Dedifferentiated amniotic fluid mesenchymal stem cell (primary cell): ENCODE results near the gene CRACDL.

Experiments used
- DNase-seq: peaks from one replicate; pipeline ENCODE4 v3.0.0-alpha.2; 2016; ENCODE audit errors: extremely low spot score

CRACDL gene

DNA sequence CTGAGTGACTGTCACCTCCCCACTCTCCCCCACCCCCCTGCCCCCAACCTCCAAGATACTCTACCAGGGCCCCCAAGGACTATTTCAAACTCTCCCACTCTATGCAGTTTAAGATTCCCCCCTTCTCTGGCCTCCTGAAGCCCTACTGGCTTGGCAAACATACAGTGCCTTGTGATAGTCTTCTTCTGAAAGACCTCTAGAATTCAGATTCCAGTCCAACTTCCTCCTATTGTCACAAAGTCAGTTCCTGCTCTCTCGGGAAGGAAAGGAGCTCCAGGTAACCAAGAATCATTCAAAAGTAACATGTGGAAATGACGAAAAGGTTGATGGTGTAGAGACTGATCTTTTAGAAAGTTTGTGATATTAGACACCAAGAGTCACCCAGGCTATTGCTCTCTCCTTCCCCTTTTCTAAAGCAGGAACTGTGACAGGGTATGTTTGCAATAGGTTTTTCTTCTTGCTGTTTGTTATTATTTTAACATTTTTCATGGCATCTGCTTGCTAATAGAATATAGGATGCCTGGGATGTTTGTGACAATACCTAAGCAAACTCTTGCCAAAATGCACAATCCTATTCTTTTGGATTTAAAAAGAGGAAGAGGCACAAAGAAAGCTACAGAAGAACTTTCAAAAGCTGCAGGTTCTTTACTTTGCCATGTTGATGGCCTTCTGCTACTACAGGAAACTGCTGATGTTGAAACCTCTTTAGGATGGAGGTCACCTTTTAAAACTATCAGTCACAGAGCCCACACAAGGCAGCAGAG, 111.6 kb downstream of the CRACDL start:
- no peak for DNase-seq

GRCh38 chr2:98823196-98824170, 112.5 kb downstream of the CRACDL start:
- DNase-seq, result no peak

GRCh38 chr2:98822301-98823164, 113.5 kb downstream of the CRACDL start:
- DNase-seq, result no peak

GRCh38 chr2:98821629-98822135, 114.3 kb downstream of the CRACDL start:
- no peak for DNase-seq

DNA sequence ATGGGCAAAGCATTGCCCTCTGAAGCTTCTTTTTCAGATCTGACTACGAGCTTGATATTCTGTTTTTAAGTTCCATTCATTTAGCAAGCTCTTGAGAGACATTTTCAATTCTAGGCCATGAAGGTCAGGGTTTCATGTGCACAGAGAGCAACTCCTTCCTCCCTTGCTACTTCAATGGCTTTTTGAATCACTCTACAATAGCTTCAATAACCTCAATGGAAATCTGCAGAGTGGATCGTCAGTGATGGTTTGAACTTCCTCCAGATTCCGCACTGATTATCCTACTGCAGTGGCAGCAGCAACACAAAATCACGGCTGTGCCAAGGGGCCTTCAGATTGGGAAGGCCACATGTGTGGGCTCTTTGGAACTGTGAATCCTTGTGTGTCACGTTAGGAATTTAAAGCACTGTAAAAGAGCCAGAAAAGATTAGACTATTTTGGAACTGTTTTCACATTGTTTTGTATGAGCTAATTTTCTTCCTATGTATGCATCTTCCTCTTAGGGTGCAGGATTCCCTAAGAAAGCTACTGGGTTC, 116.7 kb downstream of the CRACDL start:
- DNase-seq, result no peak

GRCh38 chr2:98818164-98818563, 117.9 kb downstream of the CRACDL start:
- no peak for DNase-seq

DNA sequence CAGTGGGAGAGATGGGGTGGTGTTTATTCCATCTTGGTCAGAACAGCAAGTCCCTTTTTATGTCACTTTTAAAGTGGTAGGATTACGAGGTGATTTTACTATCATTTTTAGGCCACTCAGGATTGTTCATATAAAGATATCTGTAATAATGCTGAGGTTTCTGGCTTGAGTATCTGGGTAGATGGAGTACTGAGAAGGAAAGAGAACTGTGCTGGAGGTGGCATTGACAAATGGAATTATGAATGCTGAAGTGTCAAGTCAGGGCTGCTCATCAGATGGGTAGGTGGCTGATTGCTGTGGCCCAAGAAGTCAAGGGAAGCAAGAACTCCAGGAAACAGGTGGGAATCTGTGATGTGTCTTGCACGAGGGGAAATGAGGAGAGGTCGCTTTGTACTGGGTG, 119.7 kb downstream of the CRACDL start:
- no peak for DNase-seq

- no peak for DNase-seq
These were observed 120.2 kb downstream of the CRACDL start for GRCh38 chr2:98815795-98816194.

DNA sequence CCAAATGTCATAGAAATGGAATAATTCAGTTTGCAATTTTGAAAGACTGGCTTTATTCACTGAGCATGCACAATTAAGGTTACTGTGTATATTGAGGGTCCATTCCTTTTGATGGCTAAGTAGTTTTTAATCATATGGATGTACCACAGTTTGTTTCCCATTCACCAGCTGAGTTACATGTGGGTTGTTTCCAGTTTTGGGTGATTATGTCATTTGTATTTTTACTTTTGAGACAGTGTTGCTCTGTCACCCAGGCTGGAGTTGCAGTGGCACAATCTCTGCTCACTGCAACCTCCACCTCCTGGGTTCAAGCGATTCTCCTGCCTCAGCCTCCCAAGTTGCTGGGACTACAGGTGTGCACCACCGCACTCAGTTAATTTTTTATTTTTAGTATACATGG, 124.3 kb downstream of the CRACDL start:
- DNase-seq, result no peak

DNA sequence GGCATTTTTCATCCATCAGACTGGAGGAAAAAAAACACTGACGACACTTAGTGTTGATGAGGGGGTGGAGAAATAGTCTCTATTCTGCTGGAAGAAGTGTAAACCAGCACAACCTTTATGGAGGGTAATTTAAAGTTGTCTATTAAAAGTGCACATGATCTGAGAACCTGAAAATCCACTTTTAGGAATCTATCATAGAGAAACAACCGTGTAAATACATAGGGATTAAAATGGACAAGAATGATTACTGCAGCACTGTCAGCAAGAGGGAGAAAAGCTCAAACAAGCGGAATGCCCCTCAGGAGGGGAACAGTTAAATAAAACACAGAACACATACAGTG, 125.5 kb downstream of the CRACDL start:
- no peak for DNase-seq

GRCh38 chr2:98809878-98810587, 126.0 kb downstream of the CRACDL start:
- DNase-seq, result no peak

DNA sequence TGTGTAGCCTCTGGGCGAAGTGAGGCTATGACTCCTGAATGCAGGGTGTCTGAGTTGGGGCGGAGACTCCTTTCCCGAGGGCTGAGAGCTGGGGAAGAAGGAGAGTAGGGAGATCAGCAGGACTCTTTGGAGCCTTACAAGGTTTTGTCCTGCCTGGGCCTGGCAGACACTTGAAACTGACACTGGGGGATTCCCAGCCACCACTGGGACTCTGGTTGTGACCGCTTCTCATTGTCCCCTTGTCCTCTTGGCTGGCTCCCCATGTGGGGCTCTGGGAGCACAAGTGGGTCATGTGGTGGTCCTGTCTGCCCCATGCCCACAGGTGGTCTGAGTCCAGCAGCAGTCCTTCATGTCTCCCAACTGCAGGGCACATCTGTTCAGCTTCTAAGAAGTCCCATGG, 126.9 kb downstream of the CRACDL start:
- DNase-seq, result no peak

GRCh38 chr2:98808546-98808945, 127.5 kb downstream of the CRACDL start:
- DNase-seq, result no peak

DNA sequence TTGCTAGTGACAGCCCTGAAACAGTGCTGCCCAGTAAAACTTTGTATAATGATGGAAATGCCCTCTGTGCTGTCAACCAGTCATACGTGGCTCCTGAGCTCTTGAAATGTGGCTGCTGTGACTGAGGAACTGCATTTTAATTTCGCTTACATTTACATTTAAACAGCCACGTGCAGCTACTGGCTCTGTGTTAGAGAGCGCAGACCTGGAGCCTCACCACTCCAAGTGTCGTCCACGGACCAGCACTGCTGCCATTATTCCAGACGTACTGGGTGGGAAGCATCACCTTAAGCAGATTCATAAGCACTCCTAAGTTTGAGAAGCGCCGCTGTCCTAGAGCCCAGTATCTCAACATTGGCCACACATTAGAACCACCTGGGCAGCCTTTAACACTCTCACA, 128.1 kb downstream of the CRACDL start:
- no peak for DNase-seq

- no peak for DNase-seq
These were observed 128.8 kb downstream of the CRACDL start for GRCh38 chr2:98807221-98807620.

GRCh38 chr2:98806236-98806697, 129.8 kb downstream of the CRACDL start:
- DNase-seq, result peak; percentile 45

DNA sequence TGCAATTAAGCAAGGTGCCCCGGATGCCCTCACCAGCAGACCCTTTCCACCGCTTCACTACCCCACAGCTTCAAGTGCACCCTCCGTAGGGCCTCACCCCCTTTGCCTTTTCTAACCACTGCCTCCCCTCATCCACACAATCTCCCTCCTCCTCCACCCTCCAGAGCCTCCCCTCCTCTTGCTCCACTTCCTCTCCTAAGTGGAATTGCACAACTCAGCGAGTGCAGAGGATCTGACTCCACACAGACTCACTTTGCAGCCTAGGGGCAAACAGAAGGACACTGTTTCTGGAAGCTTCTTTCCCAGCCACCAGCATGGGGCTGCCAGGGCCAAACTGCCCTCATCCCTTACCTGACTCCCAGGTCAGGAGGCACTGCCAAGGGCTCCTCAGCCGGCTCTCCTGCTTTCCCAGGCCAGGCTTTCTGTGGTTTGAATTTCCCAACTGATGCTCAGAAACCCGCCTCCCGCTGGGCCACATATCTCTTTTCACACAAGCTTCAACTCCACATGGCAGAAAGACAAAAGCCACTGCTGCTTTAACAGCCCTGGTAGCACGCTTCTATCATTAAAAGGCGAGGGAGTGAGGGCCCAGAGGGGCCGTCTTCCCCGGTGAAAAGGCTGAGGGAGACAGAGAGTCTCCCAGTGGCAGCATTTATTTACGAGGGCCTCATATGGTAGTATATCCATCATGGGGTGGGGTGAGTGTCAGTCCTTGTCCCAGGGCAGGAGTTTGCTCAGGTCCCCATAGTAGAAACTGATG, 130.4 kb downstream of the CRACDL start:
- peak; percentile 28 for DNase-seq

DNA sequence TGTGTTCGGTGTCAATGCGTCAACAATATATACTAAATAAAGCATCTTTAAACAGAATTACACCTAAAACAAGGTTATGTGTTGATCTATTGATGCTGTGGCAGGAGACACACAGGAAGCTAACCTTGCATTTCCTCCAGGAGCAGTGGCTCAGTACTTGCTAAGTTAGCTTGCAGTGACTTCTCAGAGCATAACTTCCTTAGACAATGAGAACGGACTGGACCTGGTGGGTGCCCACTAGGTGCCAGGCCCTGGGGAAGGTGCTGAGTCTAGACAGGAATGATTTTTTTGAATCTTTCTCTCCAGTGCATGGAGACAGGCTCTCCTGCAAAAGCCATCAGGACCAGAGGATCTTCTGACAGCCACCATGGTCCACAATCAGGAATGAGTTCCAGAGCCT, 131.3 kb downstream of the CRACDL start:
- no peak for DNase-seq

- no peak for DNase-seq
These were observed 131.8 kb downstream of the CRACDL start for GRCh38 chr2:98804265-98804650.
